NB4 (cell line): ENCODE measurements around the gene CD177.
"Not testable (repeated sequence)": the region's sequence is repeated elsewhere in the genome, so short reads cannot be mapped to it uniquely, and the experiment has no call there.

Experiments used
- MYC ChIP-seq: IDR thresholded peaks from 2 replicates; pipeline ENCODE4 v1.6.1; 2011; ENCODE audit warnings: low read depth, low read length
- POLR2A ChIP-seq: IDR thresholded peaks from 2 replicates; pipeline ENCODE4 v1.6.1; 2011; ENCODE audit warnings: mild to moderate bottlenecking; ENCODE audit not compliant: insufficient read length; ENCODE audit errors: extremely low read depth
- TF ChIP-seq, protein P1 (sequence below): IDR thresholded peaks from one replicate; pipeline ENCODE4 v1.5.1; 2012; ENCODE audit warnings: low read depth, low read length
- TF ChIP-seq, protein P2 (sequence below): IDR thresholded peaks from 2 replicates; pipeline ENCODE4 v1.6.1; 2011; ENCODE audit warnings: low read depth, low read length

DNA sequence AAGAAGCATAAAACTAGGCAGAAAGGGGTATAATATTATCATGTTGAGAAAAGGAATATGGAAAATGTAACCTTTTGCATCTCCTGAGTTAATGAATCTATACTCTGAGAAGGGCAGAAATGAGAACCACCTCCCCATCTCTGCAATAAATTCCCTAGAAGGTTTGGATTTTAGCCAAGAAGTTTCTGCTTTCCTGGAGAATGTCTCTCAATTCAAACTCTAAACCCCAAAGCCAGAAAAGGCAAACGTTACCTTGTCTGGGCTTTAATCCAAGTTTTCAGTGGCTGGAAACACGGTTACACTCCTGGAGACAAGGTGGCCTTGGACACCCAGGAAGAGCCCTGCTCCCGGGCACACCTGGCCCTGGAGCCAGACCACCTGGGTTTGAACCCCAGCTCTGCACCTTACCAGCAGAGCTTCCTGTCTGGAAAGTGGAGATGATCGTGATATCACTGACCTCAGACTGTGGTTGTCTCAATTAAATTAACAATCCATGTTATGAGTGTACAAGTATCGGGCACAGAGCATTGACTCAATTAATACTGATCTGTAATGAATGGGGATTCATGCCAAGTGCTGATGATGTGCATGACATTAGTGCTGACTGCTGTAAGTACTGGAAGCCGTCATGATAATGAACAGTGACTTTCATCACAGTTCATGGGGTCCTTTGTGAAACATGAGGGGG, 14.1 kb upstream of the CD177 start:
- not testable (repeated sequence) for TF ChIP-seq POLR2A, MYC
- TF ChIP-seq, protein P1, sequence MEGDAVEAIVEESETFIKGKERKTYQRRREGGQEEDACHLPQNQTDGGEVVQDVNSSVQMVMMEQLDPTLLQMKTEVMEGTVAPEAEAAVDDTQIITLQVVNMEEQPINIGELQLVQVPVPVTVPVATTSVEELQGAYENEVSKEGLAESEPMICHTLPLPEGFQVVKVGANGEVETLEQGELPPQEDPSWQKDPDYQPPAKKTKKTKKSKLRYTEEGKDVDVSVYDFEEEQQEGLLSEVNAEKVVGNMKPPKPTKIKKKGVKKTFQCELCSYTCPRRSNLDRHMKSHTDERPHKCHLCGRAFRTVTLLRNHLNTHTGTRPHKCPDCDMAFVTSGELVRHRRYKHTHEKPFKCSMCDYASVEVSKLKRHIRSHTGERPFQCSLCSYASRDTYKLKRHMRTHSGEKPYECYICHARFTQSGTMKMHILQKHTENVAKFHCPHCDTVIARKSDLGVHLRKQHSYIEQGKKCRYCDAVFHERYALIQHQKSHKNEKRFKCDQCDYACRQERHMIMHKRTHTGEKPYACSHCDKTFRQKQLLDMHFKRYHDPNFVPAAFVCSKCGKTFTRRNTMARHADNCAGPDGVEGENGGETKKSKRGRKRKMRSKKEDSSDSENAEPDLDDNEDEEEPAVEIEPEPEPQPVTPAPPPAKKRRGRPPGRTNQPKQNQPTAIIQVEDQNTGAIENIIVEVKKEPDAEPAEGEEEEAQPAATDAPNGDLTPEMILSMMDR, result not testable (repeated sequence)
- TF ChIP-seq, protein P2, sequence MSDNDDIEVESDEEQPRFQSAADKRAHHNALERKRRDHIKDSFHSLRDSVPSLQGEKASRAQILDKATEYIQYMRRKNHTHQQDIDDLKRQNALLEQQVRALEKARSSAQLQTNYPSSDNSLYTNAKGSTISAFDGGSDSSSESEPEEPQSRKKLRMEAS, result not testable (repeated sequence)
